GM23338 (cell line): Measurements from ENCODE around the gene KCNMB4.

Experiments
- CTCF ChIP-seq, 2 experiments: fragments of 200-600 bp in 1 of 2; sonication (generic) in 1 of 2; conservative IDR thresholded peaks; 2 replicates each; pipeline versions ENCODE4 v1.5.1 to v1.6.1; 2016 to 2017; ENCODE audit warnings: antibody characterized with exemption in 2 of 2, low read depth in 2 of 2, mild to moderate bottlenecking in 2 of 2, moderate library complexity in 1 of 2
- REST ChIP-seq: IDR thresholded peaks from one replicate; pipeline ENCODE4 v1.6.1; 2018; ENCODE audit warnings: antibody characterized with exemption; ENCODE audit not compliant: unreplicated experiment

- no peak for TF ChIP-seq CTCF (conservative IDR thresholded peaks at IDR 0.05; ENCODE audit: low read depth in 2 of 2)
- no peak for TF ChIP-seq REST
Observed at GRCh38 chr12:70468741-70469140, 102.7 kb downstream of the KCNMB4 start.
